Skin of body (tissue), 3 donors: ENCODE results near the gene LRRC18. TPM values are rescaled to one million over a fixed set of nuclear protein-coding genes. Genes with fewer than 3 reads are reported as not detected.
A peak's percentile ranks its signal among the peaks of the same experiment; 100 is the strongest.

ENCODE experiments used
- DNase-seq: peaks from one replicate; lab custom pipeline; 2025; lab: John Stamatoyannopoulos, UW
- small RNA-seq: library from RNA; depleted of rRNA; stranded (forward); fragments of <200 nt; gene quantifications from one replicate; pipeline ENCODE3, GENCODE V24; 2014; ENCODE audit warnings: low replicate concordance
- total RNA-seq: library from RNA; depleted of rRNA; stranded (reverse); fragments of >200 nt; gene quantifications from one replicate; pipeline ENCODE4 v1.2.3, GENCODE V29; 2014

LRRC18 gene
- total RNA-seq, 1 donor from 2014 or later: 0.39 TPM

- no peak for DNase-seq
Observed at GRCh38 chr10:48882881-48883280, 56.8 kb downstream of the LRRC18 start.

- no peak for DNase-seq
Observed at GRCh38 chr10:48881937-48882336, 57.7 kb downstream of the LRRC18 start.

GRCh38 chr10:48880016-48880705, 59.5 kb downstream of the LRRC18 start:
- no peak for DNase-seq

GRCh38 chr10:48879451-48879850, 60.2 kb downstream of the LRRC18 start:
- peak; percentile 25 for DNase-seq

GRCh38 chr10:48878091-48878490, 61.5 kb downstream of the LRRC18 start:
- DNase-seq: no peak

- no peak for DNase-seq
Observed at GRCh38 chr10:48872234-48872633, 67.4 kb downstream of the LRRC18 start.

Small RNAs within 50 kb of the gene (small RNA-seq; reads per million reads assigned to genes)
- gene MIR4294: not detected

Other genes with a start within 250 kb of the LRRC18 start
- 40.5 TPM for gene VSTM4, start 175.7 kb upstream of the LRRC18 start, total RNA-seq
- not detected for gene FAM170B, start 194.2 kb upstream of the LRRC18 start, total RNA-seq
- 12.0 TPM for gene TMEM273, start 248.6 kb upstream of the LRRC18 start, total RNA-seq